ENCODE data around the gene MCTP1.

Gene MCTP1

GRCh38 chr5:94746731-94747124, 538.2 kb downstream of the MCTP1 start:
- DNase-seq, result no peak

GRCh38 chr5:94745786-94746730, 538.8 kb downstream of the MCTP1 start:
- DNase-seq, result no peak

- no peak for DNase-seq
Observed at GRCh38 chr5:94744906-94745305, 540.0 kb downstream of the MCTP1 start.

- no peak for DNase-seq
Observed at GRCh38 chr5:94742852-94743251, 542.0 kb downstream of the MCTP1 start.

GRCh38 chr5:94740286-94740685, 544.6 kb downstream of the MCTP1 start:
- no peak for DNase-seq

- no peak for DNase-seq
Observed at GRCh38 chr5:94736498-94736897, 548.4 kb downstream of the MCTP1 start.

- no peak for DNase-seq
Observed at GRCh38 chr5:94731471-94731870, 553.4 kb downstream of the MCTP1 start.

- no peak for DNase-seq
Observed at GRCh38 chr5:94725142-94725541, 559.8 kb downstream of the MCTP1 start.

- DNase-seq, result no peak
Observed at GRCh38 chr5:94715768-94716167, 569.1 kb downstream of the MCTP1 start.

GRCh38 chr5:94711785-94712184, 573.1 kb downstream of the MCTP1 start:
- DNase-seq, result no peak

GRCh38 chr5:94709277-94709676, 575.6 kb downstream of the MCTP1 start:
- no peak for DNase-seq

- DNase-seq, result no peak
Observed at GRCh38 chr5:94707359-94707758, 577.5 kb downstream of the MCTP1 start.

GRCh38 chr5:94705427-94705826, 579.5 kb downstream of the MCTP1 start:
- DNase-seq, result no peak

- DNase-seq, result no peak
Observed at GRCh38 chr5:94702729-94703128, 582.2 kb downstream of the MCTP1 start.

GRCh38 chr5:94700592-94700991, 584.3 kb downstream of the MCTP1 start:
- DNase-seq, result no peak

GRCh38 chr5:94699562-94699961, 585.3 kb downstream of the MCTP1 start:
- DNase-seq, result no peak

GRCh38 chr5:94698197-94698596, 586.7 kb downstream of the MCTP1 start:
- no peak for DNase-seq

GRCh38 chr5:94694671-94695070, 590.2 kb downstream of the MCTP1 start:
- DNase-seq, result no peak

- no peak for DNase-seq
Observed at GRCh38 chr5:94693845-94694370, 591.0 kb downstream of the MCTP1 start.

- DNase-seq, result peak; percentile 13
Observed at GRCh38 chr5:94693043-94693822, 591.7 kb downstream of the MCTP1 start.

- no peak for DNase-seq
Observed at GRCh38 chr5:94692581-94692980, 592.3 kb downstream of the MCTP1 start.

GRCh38 chr5:94691949-94692348, 592.9 kb downstream of the MCTP1 start:
- no peak for DNase-seq

- DNase-seq, result no peak
Observed at GRCh38 chr5:94691291-94691690, 593.6 kb downstream of the MCTP1 start.

- DNase-seq, result no peak
Observed at GRCh38 chr5:94690778-94691177, 594.1 kb downstream of the MCTP1 start.
